Vagina (tissue), 2 donors: ENCODE data around the gene SNED1.

Experiments used
- CTCF ChIP-seq, 3 experiments: fragments of 450-650 bp in 2 of 3; fragments of 200-600 bp in 1 of 3; sonication (generic) in 1 of 3; IDR thresholded peaks; one replicate each; pipeline ENCODE4 v1.5.1; 2017 to 2019; ENCODE audit warnings: antibody characterized with exemption in 3 of 3, mild to moderate bottlenecking in 2 of 3, moderate library complexity in 2 of 3
- POLR2A ChIP-seq, 2 donors: fragments of 450-650 bp; IDR thresholded peaks; one replicate each; pipeline ENCODE4 v1.6.1; 2017; ENCODE audit warnings: antibody characterized with exemption in 2 of 2, mild to moderate bottlenecking in 2 of 2, moderate library complexity in 2 of 2
- POLR2AphosphoS5 ChIP-seq, 2 donors: sonication (generic); formaldehyde crosslinking; IDR thresholded peaks; one replicate each; pipeline ENCODE4 v1.9.0; 2017; ENCODE audit warnings: antibody characterized with exemption in 2 of 2, mild to moderate bottlenecking in 2 of 2, low read depth in 1 of 2; ENCODE audit not compliant: insufficient read depth in 1 of 2

GRCh38 chr2:240972201-240972600 is 26.2 kb upstream of the SNED1 start:
- TF ChIP-seq POLR2A (IDR thresholded peaks at IDR 0.05) (no peak), CTCF (IDR thresholded peaks at IDR 0.05) (no peak), POLR2AphosphoS5 (IDR thresholded peaks at IDR 0.05; ENCODE audit: insufficient read depth in 1 of 2, low read depth in 1 of 2) (no peak)
